ELR (cell line): Measurements from ENCODE around the gene CORO2B.
"Not testable (repeated sequence)": the region's sequence is repeated elsewhere in the genome, so short reads cannot be mapped to it uniquely, and the experiment has no call there.

Source experiments
- DNase-seq: peaks from one replicate; pipeline ENCODE4 v3.0.0-alpha.2; 2015; ENCODE audit warnings: low read depth

The CORO2B gene

DNA sequence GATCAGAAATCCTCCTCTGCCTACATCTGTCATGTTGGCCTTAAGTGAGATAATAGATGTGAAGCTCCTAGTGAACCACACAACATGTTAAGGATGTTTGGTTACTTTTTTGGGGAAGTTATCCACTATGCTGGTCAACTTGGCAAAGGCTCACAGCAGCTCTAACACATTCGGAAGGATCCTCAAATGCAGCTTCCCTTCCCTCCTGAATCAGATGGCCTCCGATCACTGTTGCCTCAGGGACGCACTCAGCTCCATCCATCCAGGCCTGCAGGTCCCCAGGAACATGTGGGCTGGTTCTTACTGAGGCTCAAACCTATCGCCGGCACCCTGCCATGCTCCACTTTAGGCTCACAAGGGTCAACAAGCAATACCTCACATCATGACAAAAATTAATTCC is 67.9 kb downstream of the CORO2B start:
- no peak for DNase-seq

DNA sequence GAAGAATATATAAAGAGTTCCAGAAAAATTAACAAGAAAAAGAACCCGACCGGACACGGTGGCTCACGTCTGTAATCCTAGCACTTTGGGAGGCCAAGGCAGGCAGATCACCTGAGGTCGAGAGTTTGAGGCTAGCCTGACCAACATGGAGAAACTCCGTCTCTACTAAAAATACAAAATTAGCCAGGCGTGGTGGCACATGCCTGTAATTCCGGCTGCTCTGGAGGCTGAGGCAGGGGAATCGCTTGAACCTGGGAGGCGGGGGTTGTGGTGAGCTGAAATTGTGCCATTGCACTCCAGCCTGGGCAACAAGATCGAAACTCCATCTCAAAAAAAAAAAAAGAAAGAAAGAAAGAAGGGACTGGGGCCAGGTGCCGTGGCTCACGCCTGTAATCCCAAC is 68.6 kb downstream of the CORO2B start:
- DNase-seq = not testable (repeated sequence)

DNA sequence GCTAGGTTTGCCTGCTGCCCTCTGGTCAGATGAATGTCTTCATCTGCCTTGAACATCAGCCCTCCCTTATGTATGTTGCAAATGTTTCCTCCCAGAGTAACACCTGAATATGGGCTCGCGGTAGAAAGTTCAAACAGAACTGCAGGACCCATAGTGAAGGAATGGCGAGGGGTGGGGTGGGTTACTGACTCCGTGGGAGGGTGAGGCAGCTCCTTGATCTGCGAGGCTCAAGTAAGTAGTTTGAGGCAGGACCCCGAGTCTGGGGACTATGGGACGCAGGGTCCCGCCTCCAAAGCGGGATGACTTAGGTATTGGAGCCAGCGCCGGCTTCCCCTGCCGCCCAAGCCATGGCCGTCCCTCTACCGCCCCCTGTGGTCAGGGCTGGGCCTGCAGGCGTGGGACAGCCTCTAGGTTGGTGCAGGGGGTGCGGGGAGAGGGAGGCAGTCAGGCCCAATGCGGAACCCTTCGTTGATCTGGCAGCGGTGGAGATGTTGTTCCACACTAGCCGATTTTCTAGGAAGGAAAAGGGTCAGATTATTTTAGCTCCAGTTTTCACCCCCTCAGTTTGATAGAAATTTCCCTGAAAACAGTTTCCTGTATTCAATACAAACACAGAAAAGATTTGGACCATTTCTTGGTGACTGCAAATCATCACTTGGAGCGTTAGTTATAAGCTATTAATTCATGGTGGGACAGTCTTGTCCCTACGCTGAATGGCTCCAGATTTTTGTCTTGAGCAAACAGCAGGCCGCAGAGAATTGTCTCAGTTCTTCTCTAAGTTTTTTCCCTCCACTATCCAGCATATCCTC is 72.3 kb downstream of the CORO2B start:
- DNase-seq = peak; percentile 34

DNA sequence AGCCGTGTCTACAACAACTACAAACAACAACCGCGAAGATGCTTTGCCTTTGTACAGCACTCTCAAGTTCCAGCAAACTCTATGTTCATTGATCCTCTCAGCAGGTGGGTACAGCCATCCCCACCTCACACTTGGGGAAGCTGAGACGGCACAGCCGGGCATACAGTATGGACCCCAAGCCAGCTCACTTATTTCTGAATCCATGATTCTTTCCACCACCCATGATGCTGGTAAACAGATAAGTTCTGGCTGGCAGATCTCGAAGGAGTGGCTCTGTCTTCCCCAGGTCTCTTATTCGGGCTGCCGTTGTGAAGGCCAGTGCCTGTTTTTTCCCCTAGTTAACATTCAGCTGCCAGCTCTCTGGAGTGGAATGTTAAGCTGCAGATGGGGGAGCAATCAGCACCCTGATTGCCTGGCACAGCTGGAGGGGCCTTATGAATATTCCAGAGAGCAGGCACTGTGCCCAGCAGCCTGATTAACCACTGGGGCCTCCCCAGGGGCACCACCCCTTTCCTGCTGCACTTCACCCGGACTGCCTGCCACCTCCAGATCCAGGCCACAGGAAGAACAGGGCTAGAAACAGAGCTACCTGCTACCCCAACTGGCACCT is 73.2 kb downstream of the CORO2B start:
- no peak for DNase-seq

DNA sequence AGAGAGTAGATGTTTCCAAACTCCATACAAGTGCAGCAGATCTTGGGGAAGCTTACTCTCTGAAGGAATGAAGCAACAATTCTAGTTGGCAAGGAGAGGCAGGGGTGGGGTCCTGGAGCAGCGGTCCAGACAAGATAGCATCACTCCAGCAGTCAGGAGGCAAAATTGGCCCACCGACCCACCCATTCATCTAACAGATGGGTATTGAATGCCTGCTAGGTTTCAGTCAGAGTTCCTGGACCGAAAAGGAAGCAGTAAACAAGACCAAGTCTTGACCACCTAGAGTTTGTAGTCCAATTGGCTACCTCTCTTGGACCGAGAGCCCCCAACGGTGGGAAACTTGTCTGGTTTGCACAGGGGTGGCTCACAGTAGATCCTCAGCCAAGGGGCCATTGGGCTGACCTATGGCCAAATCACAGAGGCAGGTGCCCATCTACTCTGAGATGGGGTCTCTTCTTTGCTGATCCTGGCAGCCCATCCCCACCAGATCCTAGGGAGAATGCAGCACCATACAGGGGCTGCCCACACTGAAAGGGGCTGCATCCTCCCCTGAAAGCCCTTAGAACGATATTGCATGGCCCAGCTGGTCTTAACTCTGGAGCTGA is 74.3 kb downstream of the CORO2B start:
- DNase-seq = no peak

DNA sequence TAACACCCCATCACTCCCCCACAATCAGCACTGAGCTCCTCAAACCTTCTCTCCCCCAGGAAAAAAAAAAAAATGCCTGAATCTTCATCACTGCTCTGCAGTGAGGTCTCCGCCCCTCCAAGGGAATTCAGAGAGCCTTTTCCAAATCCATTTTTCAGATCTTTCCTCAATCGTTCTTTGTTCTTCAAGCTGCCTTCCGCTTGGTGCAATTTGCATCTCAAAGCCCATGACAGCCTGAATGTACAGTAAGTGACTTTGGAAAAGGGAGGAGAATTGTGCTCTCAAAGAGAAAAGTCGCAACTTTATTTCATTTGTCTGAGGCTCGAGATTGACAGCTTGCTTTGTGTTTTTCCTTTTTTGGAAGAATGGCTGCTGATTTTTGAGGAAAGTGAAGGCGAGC is 75.0 kb downstream of the CORO2B start:
- no peak for DNase-seq

DNA sequence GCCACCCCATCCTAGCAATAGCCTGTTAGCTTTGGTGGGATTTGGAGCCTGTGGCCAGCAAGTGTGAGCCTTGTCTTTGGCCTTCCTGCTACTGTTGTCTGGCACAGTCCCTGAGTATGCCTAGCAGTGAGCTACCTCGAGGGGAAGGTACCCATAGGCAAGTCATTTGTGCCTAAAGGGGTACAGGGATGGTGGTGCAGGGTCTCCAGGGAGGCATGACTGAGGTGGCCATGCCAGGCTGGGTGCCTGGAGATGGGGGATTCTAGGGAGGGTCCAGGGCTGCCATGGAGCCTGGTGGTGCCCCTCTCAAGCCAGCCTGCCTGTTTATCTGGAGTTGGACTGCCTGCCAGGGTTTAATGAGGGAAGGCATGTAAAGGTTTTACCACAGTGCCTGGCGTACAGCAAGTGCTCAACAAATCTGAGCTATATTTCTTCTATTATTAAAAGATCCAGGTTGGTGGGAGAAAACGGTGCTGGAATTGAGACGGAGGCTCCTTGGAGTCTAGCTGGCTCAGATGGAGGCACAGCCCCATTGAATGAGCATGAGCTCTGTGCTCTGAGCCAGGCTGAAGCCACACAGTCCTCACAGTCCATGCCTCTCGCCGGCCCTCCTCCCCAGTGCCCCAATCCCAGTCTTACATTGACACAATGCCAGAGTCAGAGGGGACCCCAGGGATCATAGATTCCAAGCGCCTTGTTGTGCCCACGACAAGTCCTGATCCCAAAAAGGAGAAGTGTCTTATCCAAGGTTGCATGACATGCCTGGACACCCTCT is 76.2 kb downstream of the CORO2B start:
- DNase-seq = no peak

DNA sequence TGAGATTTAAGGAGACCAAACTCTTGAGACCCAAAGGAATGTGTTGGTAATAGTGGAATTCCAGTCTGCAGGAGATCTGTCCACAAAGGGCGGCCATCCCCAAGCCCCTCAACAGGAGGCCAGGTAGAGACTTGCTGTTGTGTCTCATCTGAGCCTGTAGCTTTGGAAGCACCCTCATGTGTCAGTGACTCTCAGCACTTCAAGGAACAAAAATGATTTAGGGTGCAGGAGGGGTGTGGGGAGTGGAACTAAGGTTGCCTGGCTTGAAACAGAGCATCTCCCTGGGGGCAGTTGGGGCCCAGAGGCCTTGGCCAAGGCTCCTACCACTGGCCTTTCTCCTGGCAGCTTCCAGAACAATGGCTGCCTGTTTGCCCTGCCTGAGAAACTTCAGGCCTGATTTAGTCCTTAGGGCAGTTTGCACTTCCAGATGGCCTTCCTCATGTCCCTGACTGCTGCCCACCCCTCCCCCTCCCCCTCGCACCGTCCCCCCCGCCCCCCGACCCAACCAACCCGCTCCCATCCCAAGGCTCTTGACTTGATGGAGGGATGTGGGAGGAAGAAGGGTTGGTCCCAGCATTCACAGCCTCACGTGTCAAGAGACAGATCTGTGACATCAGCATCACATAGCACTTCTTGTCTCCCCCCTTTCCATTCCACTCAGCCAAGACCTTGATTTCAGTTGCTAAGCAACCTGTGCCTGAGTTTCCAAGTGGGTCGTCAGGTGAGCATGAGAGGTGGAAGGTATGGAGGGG is 77.1 kb downstream of the CORO2B start:
- DNase-seq = no peak

DNA sequence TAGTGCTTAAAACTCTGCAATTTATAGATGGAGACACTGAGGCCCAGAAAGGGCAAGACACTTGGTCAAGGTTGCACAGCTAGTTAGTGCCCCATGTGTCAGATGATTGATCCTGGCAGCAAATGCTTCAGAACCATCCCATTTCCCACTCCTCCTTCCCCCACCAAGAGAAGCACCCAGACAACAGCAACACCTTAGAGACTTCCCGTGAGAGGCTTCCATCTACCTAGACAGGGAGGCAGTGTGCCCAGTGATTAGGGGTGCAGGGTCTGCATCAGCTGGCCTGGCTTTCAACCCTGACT is 77.6 kb downstream of the CORO2B start:
- no peak for DNase-seq

DNA sequence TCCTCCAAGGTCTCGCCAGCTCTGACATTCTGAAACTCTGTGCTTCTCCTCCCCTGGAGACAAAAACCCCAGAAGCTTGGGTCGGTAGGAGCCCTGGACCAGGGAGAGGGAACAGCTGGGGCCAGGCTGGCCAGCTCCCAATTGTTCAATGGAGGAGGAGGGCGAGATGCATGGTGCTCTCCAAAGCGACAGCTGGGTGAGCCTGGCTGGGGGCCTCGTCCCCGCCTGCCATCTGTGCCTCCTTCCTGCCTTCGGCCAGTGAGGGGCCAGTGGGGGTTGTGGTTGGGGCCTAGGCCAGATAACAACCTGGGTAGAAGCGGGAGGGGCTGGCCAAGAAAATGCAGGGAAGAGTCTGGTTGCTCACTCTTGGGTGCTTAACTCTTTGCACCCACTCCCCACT is 79.4 kb downstream of the CORO2B start:
- DNase-seq = no peak

DNA sequence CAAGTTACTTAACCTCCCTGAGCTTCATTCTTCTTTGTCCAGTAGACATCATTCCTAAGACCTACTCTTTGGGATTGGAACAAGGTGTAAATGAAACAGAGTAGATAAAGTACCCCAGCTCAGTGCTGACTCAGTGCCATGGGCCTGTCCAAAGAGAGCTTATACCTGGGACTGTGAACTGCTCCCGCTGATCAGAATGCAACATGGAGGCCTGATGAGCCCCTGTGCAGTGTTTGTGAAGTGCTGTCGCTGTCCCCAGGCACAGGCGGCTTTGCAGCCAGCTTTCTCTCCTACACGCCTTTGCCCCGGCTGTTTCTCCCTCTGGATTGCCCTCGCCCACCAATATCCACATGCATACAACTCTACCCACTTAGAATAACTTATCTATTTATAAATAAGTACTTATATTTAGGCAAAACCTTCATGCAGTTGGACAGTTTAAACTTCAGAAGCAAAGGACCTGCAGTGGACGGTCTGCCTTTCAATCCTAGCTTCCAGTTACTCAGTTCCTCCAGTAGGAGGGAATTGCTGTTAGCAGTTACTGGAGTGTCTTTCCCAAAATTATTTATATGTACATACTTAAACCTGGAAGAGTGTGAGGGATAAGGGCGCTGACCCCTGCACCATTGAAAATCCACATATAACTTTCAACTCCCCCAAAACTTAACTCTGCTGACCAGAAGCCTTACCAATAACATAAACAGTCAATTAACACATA is 80.0 kb downstream of the CORO2B start:
- DNase-seq = no peak

DNA sequence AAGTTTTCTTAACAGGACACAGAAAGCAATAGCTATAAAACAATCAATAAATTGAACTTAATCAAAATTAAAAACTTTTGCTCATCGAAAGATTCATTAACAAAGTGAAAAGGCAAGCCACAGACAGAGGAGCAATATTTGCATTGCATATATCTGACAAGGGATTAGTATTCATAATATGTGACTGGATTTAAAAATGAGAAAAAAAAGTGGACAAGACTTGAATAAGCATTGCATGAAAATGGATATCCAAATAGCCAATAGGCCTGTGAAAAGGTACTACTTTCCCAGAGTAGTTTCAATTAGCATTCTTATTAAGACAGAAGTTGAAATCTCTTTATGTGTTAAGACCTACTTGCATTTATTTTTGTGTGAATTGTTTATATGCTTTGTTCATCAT is 84.7 kb downstream of the CORO2B start:
- no peak for DNase-seq

DNA sequence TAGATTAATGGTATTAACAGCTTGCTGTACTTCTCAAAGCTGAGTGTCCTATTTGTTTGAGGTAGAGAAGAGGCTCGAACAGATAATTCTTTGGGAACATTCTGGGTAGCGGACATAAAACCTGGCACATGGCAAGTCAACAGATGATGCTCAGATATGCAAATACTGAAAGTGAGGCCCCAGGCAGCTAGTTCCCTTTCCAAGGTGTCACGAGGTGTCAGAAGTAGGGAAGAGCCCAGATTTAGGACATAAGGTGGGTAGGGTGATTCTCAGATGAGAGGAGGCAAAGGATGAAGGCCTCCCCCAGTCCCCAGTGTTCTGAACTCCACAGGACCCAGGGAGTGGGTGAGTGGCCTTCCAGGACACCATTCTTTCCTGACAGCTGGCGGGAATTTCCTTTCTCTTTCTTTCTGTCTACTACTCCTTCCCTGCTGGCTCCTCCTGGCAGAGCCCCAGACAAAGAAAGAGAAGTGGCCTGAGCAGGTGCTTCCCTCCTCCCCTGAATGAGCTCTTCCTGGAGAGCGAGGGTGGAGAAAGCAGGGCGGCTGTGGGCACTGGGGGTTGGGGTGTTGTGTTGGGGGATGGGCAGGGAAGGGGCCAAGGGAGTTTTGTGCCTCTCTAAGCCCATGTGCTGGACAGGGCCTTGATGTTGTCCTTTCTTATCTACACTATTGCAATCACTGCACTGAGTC is 87.5 kb downstream of the CORO2B start:
- DNase-seq = no peak

DNA sequence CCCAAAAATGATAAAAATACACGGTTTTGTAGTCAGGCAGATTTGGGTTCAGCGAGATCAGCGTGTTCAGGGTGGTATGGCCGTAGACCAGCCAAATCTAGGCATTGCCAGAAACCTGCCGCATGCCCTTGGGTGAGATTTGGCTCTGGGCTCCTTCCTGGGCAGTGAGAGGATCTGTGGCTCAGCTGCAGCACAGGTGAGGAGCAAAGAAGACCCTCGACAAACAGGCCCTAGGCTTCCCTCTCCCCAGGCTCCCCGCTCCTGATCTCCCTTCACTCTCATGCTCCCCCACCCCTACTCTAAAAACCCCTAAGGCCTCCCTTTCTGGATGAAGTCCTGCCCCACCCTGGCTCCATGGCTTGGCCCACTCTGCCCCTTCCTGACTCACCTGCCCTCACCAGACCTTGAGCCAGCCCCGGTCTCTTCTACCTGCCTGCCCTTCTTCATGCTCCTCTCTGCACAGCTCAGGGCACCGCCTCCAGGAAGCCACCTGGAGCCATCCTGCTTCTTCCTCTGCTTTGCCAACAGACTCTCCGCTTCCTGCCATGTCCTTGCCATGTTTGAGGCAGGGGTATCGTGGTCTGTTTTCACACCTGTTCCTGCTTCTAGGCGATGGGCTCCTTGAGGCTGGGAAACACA is 88.1 kb downstream of the CORO2B start:
- no peak for DNase-seq

DNA sequence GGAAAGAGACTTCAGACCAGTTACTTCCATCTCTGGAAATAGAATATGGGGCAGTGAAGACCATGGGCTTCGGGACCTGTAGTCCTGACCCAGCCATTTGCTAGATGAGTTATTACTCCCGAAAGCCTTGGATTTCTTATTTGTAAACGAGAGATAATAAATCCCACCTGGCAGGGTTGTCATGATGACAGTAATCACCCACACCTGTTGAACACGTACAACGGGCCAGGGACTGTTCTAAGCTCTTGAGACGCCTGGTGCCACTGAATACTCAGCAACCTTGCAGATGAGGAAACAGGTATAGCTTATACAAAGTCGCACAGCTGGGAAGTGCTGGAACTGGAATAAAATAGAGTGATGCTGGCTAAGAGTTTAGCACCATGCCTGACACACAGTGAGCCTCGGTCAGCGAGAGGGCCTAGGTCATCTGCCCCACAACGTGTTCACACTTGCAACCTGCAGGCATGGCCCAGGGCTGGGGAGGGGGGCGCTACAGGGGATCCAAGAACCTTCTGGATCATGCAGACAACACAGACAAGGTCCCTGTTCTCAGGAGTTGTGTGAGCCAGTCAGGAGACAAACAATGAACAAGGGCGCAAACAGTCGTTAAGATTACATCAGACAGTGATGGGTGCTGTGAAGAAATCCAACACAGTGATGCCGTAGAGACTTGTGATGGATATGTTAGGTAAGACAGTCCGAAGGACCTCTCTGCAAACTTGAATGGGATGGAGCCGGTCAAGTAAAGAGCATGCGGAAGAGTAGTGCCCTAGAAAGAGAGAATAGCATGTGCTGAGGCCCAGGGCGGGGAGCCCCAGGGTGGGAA is 89.2 kb downstream of the CORO2B start:
- DNase-seq = no peak

DNA sequence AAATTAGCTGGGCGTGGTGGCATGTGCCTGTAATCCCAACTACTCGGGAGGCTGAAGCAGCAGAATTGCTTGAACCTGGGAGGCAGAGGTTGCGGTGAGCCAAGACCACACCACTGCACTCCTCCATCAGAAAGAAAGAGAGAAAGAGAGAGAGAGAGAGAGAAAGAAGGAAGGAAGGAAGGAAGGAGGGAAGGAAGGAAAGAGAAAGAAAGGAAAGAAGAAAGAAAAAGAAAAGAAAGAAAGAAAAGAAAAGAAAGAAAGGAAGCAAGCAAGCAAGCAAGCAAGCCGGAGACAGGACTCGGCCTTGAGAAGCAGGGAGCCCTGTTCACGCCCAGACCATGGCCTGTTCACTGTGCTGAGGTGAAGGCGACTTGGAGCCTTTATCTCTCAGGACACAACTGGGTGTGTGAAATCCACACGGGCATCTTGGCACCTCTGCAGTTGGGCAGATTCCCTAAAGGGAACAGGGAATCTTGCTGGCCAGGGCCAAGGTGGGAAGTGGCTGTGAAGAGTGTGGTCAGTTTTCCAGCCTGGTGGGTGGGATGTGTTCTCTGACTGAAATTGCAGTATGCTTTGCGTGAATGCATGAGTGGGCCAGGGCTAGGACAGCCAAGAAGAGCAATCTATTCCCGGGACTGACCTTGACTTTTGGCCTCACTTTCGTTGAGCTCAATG is 90.3 kb downstream of the CORO2B start:
- no peak for DNase-seq

DNA sequence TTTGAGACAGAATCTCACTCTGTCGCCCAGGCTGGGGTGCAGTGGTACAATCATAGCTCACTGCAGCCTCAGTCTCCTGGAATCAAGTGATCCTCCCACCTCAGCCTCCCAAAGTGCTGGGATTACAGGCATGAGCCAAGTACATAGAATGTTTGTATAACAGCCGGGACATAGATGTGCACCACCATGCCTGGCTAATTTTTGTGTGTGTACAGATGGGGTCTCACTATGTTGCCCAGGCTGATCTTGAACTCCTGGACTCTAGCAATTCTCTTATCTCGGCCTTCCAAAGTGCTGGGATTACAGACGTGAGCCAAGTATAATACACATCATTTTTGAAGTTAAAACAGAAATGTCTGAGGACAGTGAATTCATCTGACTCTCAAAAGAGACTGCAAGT is 93.5 kb downstream of the CORO2B start:
- DNase-seq = no peak

DNA sequence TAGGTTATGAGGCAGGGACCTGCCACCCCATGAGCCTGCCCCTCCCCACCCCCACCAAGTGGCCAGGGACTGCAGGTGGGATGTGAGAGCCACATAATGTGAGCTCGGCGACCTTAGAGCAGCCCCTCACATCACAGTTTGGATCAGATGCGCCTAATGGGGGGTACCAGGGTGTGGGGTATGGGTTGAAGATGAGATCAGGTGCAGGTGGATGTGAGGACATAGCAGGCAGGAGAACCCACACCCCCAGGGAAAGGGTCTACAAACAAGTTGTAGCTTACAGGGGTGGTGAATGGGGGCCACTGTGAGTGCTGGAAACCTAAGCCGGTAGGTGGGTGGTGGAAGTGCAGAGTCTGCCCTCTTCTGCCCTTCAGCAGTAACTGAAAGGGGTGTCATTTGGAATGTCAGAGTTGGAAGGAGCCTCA is 94.0 kb downstream of the CORO2B start:
- peak; percentile 40 for DNase-seq

DNA sequence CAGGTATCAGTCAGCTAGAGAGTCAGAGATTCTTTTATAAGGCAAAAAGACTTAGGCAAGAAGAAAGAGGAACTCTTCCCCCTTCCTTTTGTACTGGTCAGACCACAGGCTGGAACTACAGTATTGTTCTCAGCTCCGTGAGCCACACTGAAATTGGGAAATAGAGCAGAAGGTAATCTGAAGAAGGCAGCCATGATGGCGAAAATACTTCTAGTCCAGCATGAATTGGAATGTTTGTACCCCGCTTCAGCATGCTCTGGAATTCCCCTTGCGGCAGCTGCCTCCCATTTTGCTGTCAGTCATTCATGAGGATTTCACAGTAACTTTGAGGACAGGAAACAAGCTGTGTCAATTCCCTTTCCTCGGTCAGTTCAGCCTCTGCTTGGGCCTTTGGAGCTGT is 96.2 kb downstream of the CORO2B start:
- no peak for DNase-seq
